ENCODE results near the gene SLC4A9.

The SLC4A9 gene

DNA sequence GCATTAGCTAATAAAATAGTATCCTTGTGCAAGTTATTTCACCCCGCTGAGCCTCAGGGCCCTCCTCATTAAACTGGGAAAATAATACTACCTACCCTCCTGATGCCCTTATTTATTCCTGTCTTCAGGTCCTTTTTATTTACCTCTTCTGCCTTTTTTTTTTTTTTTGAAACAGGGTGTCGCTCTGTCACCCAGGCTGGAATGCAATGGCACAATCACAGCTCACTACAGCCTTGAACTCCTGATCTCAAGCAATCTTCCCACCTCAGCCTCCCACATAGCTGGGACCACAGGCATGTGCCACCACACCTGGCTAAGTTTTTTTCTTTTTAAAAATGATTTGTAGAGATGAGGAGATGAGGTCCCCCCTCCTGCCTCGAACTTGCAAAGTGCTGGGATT, 34.5 kb upstream of the SLC4A9 start:
- TF ChIP-seq, protein P1, sequence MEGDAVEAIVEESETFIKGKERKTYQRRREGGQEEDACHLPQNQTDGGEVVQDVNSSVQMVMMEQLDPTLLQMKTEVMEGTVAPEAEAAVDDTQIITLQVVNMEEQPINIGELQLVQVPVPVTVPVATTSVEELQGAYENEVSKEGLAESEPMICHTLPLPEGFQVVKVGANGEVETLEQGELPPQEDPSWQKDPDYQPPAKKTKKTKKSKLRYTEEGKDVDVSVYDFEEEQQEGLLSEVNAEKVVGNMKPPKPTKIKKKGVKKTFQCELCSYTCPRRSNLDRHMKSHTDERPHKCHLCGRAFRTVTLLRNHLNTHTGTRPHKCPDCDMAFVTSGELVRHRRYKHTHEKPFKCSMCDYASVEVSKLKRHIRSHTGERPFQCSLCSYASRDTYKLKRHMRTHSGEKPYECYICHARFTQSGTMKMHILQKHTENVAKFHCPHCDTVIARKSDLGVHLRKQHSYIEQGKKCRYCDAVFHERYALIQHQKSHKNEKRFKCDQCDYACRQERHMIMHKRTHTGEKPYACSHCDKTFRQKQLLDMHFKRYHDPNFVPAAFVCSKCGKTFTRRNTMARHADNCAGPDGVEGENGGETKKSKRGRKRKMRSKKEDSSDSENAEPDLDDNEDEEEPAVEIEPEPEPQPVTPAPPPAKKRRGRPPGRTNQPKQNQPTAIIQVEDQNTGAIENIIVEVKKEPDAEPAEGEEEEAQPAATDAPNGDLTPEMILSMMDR (IDR thresholded peaks at IDR 0.05; ENCODE audit: low read depth, low read length, missing control alignments): no peak
- DNase-seq (ENCODE audit: low read depth): no peak
- in situ Hi-C loops (cut with HindIII; ENCODE audit: low sequenced_read_pairs): no loop called here
- no peak overlapping the region for H3K4me3 ChIP-seq (ENCODE audit: low read depth, low read length)

DNA sequence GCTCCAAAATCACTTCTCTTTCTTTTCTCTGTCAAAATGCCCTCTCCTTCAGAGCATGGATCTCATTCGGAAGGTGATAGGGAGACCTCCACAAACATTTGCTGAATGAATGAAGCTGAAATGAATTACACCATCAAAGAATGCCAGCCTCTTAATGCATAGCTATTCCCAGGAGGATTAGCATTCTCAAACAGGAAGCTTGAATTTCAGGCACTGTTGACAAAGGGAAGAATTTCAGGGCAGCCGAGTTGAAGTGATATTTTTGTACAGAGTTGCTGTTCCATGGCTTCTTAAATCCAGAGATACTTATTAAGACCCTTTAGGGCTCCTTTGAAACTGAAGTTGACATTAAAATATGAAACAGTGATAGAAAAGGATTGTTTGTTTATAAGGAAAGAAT, 32.4 kb upstream of the SLC4A9 start:
- no peak for DNase-seq (ENCODE audit: low read depth)
- H3K4me3 ChIP-seq (ENCODE audit: low read depth, low read length): no peak overlapping the region
- in situ Hi-C loops (cut with HindIII; ENCODE audit: low sequenced_read_pairs): no loop called here
- TF ChIP-seq, protein P1 (IDR thresholded peaks at IDR 0.05; ENCODE audit: low read depth, low read length, missing control alignments): no peak

DNA sequence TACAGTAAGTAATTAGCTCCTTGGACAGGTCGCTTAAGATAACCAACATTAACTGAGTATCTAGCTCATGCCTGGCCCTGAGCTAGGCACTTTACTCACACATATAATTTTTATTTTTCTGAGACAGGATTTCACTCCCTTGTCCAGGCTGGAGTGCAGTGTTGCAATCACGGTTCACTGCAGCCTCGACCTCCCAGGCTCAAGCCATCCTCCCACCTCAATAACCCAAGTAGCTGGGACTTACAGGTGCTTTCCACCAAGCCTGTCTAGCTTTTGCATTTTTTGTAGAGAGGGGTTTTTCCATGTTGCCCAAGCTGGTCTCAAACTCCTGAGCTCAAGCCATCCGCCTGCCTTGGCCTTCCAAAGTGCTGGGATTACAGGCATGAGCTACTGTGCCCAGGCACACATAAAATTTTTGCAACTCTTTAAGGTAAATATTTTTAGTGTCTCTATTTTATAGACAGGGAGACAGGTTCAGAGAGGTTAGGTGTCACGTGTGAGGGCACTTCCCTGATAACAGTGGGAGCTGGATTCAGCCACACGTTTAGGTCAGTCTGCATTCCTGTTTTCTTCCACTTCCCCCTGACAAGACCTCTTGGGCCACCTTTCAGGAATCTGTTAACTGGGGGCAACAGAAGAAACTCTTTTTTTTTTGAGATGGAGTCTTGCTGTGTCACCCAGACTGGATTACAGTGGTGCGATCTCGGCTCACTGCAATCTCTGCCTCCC, 31.8 kb upstream of the SLC4A9 start:
- in situ Hi-C loops (cut with HindIII; ENCODE audit: low sequenced_read_pairs): no loop called here
- no peak overlapping the region for H3K4me3 ChIP-seq (ENCODE audit: low read depth, low read length)
- TF ChIP-seq, protein P1 (IDR thresholded peaks at IDR 0.05; ENCODE audit: low read depth, low read length, missing control alignments): no peak
- DNase-seq (ENCODE audit: low read depth): no peak

DNA sequence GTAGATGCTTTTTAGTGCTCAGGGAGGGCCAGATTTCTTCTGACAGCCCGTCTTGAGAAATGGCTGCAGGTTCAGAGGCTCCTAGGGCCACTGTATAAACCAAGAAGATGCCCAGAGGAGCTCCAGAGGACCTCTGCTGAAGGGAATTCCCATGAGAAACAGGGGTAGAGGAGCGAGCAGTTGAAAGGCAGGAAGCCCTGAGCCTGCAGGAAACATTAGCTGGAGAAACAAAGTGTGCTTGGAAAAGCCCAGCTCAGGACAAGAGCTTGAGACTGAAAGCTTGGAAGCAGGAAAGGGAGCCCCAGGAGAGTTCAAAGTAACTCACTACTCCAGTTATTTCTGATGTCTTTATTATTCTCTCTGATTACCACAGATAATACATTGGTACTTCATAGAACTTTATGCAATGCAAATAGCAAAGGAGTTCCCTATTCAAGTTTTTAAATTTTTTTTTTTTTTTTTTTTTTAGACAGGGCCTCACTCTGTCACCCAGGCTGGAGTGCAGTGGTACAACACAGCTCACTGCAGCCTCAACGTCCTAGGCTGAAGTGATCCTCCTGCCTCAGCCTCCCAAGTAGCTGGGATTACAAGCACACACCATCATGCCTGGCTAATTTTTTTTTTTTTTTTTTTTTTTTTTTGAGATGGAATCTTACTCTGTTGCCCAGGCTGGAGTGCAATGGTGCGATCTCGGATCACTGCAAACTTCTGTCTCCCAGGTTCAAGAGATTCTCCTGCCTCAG, 30.1 kb upstream of the SLC4A9 start:
- TF ChIP-seq, protein P1 (IDR thresholded peaks at IDR 0.05; ENCODE audit: low read depth, low read length, missing control alignments): no peak
- H3K4me3 ChIP-seq (ENCODE audit: low read depth, low read length): no peak overlapping the region
- no peak for DNase-seq (ENCODE audit: low read depth)
- in situ Hi-C loops (cut with HindIII; ENCODE audit: low sequenced_read_pairs): no loop called here

DNA sequence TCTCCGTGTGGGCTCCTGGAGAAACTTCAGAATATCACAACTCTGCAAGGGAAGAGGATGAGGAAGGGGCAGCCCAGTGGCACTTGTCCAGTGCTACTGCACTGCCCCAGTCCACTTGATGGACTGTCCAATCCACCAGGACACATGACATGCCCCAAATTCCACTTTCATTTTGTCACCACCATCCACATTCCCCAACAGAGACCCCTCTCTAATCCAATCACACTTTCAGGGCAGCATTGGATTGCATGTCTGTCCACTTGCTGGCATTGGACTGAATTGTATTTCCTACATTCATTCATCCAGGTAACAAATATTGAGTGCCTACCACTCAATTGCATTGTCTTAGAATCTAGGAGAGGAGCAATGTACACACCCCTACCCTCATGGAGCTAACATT, 28.4 kb upstream of the SLC4A9 start:
- TF ChIP-seq, protein P1 (IDR thresholded peaks at IDR 0.05; ENCODE audit: low read depth, low read length, missing control alignments): no peak
- in situ Hi-C loops (cut with HindIII; ENCODE audit: low sequenced_read_pairs): no loop called here

DNA sequence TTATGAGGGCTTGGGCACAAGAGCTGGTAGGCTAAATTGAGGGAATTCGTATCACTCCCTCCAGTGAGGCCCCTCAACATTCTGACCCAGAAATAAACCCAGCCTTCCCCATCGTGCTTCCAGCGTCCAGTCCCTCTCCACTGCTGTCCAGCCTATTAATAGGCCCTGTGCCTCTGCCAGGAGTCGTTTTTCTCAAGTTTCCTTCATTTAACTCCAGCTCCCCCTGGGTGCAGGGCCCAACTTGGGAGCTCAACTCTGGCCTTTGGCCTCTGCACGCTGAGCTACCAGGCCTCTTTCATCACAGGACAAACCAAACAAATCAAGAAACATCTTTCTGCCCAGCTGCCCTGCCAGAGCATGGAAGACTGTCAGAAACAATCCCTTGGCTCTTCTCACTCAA, 23.6 kb upstream of the SLC4A9 start:
- no peak overlapping the region for H3K4me3 ChIP-seq (ENCODE audit: low read depth, low read length)
- in situ Hi-C loops (cut with HindIII; ENCODE audit: low sequenced_read_pairs): no loop called here
- DNase-seq (ENCODE audit: low read depth): no peak
- TF ChIP-seq, protein P1 (IDR thresholded peaks at IDR 0.05; ENCODE audit: low read depth, low read length, missing control alignments): no peak

More for the DNA sequence above, 28.4 kb upstream of the SLC4A9 start:
- DNase-seq (ENCODE audit: low read depth): no peak
- no peak overlapping the region for H3K4me3 ChIP-seq (ENCODE audit: low read depth, low read length)

All from astrocyte of the cerebellum (primary cell).